ENCODE measurements around the gene NUP210.

- TF ChIP-seq POLR2A (IDR thresholded peaks at IDR 0.05; ENCODE audit: low read depth, low read length) (no peak), POLR2AphosphoS5 (IDR thresholded peaks at IDR 0.05; ENCODE audit: low read depth, low read length) (no peak)
Measured at GRCh38 chr3:13345284-13345683, 74.8 kb downstream of the NUP210 start.

Measured in GM12892 (cell line).